HG02571 (cell line): ENCODE results near the gene TNFRSF18.
"Not testable (repeated sequence)": the region's sequence is repeated elsewhere in the genome, so short reads cannot be mapped to it uniquely, and the experiment has no call there.

ENCODE experiments used
- ATAC-seq: cut with Tn5 transposase; IDR thresholded peaks from one replicate; pipeline ENCODE4 v1.9.1; 2021; ENCODE audit warnings: mild to moderate bottlenecking, moderate library complexity; ENCODE audit not compliant: unreplicated experiment

The TNFRSF18 gene

GRCh38 chr1:1179983-1180861 is 26.2 kb downstream of the TNFRSF18 start:
- ATAC-seq: no peak

- no peak for ATAC-seq
These were observed 26.9 kb downstream of the TNFRSF18 start for GRCh38 chr1:1179346-1179982.

- no peak for ATAC-seq
These were observed 27.5 kb downstream of the TNFRSF18 start for GRCh38 chr1:1178794-1179331.

GRCh38 chr1:1177452-1178206 is 28.8 kb downstream of the TNFRSF18 start:
- ATAC-seq: no peak

GRCh38 chr1:1176931-1177330 is 29.5 kb downstream of the TNFRSF18 start:
- ATAC-seq: no peak

GRCh38 chr1:1176063-1176761 is 30.2 kb downstream of the TNFRSF18 start:
- ATAC-seq: not testable (repeated sequence)

- ATAC-seq: no peak
These were observed 30.9 kb downstream of the TNFRSF18 start for GRCh38 chr1:1175221-1176062.

GRCh38 chr1:1173793-1174415 is 32.5 kb downstream of the TNFRSF18 start, which contains the start of gene TTLL10:
Gene TTLL10, plus strand, starts transcription at chr1:1173880. Its CDS starts 5,336 bp downstream, at chr1:1179216.
- no peak for ATAC-seq

- no peak for ATAC-seq
These were observed 33.2 kb downstream of the TNFRSF18 start for GRCh38 chr1:1173061-1173792.

- ATAC-seq: no peak
These were observed 34.6 kb downstream of the TNFRSF18 start for GRCh38 chr1:1171546-1172340.

- ATAC-seq: no peak
These were observed 35.2 kb downstream of the TNFRSF18 start for GRCh38 chr1:1171161-1171545.

GRCh38 chr1:1170215-1171091 is 35.9 kb downstream of the TNFRSF18 start:
- no peak for ATAC-seq

GRCh38 chr1:1169429-1170214 is 36.8 kb downstream of the TNFRSF18 start:
- no peak for ATAC-seq

GRCh38 chr1:1168451-1169411 is 37.7 kb downstream of the TNFRSF18 start:
- no peak for ATAC-seq
